ENCODE results near the gene MROH2A.

DNA sequence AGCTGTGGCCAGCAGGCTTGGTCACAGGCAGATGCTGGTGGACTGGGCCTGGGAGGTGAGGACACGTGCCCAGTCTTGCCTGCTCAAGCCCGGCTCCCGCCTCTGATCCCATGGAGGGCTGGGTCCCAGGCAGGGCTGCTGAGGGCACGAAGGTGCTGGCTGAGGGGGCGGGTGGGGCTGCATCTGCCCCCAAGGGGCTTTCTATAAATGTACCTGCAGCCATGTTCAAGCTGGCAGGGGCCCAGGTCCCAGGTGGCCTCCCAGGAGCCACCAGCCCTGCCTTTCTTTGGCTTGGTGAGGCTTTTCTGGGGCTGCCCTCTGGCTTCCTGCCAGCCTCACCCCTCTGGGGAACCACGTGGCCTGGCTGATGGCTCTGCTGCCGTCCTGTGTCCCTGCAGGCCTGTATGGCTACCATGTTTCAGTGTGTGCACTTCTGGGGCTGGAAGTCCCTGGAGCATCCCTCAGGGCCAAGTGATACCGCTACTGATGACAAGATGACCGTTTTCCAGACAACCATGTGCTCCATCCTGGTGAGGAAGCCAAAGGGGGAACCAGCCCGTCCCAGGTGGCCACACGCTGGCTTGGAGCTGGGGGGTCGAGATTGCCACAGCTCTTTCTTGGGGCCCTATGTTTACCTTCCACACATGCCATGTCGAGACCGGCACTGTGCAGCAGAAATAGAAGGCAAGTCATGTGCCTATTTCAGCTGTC, 53.0 kb downstream of the MROH2A start:
- TF ChIP-seq, protein P1, sequence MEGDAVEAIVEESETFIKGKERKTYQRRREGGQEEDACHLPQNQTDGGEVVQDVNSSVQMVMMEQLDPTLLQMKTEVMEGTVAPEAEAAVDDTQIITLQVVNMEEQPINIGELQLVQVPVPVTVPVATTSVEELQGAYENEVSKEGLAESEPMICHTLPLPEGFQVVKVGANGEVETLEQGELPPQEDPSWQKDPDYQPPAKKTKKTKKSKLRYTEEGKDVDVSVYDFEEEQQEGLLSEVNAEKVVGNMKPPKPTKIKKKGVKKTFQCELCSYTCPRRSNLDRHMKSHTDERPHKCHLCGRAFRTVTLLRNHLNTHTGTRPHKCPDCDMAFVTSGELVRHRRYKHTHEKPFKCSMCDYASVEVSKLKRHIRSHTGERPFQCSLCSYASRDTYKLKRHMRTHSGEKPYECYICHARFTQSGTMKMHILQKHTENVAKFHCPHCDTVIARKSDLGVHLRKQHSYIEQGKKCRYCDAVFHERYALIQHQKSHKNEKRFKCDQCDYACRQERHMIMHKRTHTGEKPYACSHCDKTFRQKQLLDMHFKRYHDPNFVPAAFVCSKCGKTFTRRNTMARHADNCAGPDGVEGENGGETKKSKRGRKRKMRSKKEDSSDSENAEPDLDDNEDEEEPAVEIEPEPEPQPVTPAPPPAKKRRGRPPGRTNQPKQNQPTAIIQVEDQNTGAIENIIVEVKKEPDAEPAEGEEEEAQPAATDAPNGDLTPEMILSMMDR (IDR thresholded peaks at IDR 0.05; ENCODE audit: low read depth, low read length): no peak
- TF ChIP-seq EZH2phosphoT487 (IDR thresholded peaks at IDR 0.05; ENCODE audit: low read depth): no peak
